HL-60 (cell line): Measurements from ENCODE around the gene CDH23.

Experiments
- TF ChIP-seq, protein P1 (sequence below): IDR thresholded peaks from 2 replicates; pipeline ENCODE4 v1.6.1; 2012; ENCODE audit warnings: low read depth; ENCODE audit not compliant: insufficient replicate concordance
- TF ChIP-seq, protein P2 (sequence below): IDR thresholded peaks from one replicate; pipeline ENCODE4 v1.5.1; 2011; ENCODE audit warnings: low read length, control low read depth, inconsistent platforms; ENCODE audit not compliant: insufficient read depth

DNA sequence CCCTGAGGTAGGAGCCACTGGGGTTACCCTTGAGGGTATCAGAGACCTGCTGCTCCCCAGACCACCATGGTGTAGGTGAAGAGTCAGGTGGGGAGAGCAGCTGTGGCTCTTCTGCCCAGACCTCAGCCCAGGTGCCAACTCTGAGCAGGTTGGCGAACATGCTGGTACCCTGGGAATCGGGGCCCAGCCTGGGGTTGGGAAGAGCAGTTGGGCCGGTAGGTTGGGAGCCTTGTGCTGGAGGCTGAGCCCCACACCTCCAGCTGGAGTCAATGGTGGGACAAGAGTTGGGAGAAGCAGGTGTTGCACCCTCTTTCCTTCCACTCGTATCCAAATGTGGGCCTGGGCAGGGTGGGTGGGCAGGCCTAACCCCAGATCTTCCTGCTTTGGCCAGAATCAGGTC, 114.5 kb downstream of the CDH23 start:
- TF ChIP-seq, protein P1, sequence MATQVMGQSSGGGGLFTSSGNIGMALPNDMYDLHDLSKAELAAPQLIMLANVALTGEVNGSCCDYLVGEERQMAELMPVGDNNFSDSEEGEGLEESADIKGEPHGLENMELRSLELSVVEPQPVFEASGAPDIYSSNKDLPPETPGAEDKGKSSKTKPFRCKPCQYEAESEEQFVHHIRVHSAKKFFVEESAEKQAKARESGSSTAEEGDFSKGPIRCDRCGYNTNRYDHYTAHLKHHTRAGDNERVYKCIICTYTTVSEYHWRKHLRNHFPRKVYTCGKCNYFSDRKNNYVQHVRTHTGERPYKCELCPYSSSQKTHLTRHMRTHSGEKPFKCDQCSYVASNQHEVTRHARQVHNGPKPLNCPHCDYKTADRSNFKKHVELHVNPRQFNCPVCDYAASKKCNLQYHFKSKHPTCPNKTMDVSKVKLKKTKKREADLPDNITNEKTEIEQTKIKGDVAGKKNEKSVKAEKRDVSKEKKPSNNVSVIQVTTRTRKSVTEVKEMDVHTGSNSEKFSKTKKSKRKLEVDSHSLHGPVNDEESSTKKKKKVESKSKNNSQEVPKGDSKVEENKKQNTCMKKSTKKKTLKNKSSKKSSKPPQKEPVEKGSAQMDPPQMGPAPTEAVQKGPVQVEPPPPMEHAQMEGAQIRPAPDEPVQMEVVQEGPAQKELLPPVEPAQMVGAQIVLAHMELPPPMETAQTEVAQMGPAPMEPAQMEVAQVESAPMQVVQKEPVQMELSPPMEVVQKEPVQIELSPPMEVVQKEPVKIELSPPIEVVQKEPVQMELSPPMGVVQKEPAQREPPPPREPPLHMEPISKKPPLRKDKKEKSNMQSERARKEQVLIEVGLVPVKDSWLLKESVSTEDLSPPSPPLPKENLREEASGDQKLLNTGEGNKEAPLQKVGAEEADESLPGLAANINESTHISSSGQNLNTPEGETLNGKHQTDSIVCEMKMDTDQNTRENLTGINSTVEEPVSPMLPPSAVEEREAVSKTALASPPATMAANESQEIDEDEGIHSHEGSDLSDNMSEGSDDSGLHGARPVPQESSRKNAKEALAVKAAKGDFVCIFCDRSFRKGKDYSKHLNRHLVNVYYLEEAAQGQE: no peak
- TF ChIP-seq, protein P2, sequence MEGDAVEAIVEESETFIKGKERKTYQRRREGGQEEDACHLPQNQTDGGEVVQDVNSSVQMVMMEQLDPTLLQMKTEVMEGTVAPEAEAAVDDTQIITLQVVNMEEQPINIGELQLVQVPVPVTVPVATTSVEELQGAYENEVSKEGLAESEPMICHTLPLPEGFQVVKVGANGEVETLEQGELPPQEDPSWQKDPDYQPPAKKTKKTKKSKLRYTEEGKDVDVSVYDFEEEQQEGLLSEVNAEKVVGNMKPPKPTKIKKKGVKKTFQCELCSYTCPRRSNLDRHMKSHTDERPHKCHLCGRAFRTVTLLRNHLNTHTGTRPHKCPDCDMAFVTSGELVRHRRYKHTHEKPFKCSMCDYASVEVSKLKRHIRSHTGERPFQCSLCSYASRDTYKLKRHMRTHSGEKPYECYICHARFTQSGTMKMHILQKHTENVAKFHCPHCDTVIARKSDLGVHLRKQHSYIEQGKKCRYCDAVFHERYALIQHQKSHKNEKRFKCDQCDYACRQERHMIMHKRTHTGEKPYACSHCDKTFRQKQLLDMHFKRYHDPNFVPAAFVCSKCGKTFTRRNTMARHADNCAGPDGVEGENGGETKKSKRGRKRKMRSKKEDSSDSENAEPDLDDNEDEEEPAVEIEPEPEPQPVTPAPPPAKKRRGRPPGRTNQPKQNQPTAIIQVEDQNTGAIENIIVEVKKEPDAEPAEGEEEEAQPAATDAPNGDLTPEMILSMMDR: no peak
